ENCODE results near the gene MYO10.
A peak's percentile ranks its signal among the peaks of the same experiment; 100 is the strongest.

MYO10 gene

GRCh38 chr5:16713386-16713928 is 222.6 kb downstream of the MYO10 start:
- peak in 34 of 51 donors; percentile 14 to 93 (median 46) for DNase-seq

- DNase-seq = no peak
Observed at GRCh38 chr5:16712620-16713019, 223.5 kb downstream of the MYO10 start.

GRCh38 chr5:16712178-16712577 is 223.9 kb downstream of the MYO10 start:
- peak in 3 of 51 donors; percentile 25 to 62 (median 43) for DNase-seq

DNA sequence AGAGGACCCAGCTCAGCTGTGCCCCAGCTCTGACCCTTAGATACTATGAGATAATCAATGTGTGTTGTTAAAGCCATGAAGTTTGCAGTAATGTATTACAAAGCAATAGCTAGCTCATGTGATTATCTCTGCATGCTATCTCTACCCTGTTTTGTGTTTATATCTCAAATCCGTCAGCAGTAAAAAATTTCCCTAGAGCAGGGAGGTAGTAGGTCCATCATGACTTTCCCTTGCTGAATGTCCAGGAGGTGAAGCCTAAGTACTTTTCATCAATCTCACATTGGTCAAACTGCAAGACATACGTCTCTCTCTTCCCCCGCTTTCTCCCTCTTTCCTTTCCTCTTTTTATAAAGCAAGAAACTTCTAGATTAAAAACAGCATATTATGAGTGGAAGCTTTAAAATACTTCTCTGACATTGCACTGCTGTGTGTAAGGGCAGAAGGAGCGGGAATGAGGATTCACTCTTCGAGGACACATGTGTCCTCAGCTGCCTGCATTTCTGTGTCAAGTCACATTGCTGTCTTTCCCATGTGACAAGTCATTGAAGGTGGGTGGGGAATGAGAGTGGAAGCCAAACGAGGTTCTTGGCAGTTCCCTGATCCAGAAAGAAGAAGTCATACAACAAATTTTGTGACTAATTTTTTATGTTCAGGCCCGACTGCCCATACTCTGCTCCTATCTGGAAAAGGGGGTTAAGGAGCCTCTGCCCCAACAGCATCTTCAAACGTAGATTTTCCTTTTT is 226.2 kb downstream of the MYO10 start:
- peak in 1 of 51 donors; percentile 49 for DNase-seq

DNA sequence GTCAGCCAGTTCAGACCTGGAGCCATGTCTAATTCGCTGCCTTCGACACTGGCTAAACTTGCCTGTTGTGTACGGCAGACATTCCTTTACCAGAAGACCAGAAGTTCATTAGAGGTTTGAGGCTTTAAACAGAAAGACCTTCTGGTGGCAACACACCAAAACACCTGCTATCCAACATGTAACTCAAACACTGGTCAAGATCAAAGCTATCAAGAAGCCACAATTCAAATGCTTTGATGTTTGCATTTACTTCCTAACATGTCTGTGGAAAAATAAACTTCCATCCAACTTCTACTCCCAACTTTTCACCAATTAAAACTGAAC is 228.3 kb downstream of the MYO10 start:
- DNase-seq = no peak

DNA sequence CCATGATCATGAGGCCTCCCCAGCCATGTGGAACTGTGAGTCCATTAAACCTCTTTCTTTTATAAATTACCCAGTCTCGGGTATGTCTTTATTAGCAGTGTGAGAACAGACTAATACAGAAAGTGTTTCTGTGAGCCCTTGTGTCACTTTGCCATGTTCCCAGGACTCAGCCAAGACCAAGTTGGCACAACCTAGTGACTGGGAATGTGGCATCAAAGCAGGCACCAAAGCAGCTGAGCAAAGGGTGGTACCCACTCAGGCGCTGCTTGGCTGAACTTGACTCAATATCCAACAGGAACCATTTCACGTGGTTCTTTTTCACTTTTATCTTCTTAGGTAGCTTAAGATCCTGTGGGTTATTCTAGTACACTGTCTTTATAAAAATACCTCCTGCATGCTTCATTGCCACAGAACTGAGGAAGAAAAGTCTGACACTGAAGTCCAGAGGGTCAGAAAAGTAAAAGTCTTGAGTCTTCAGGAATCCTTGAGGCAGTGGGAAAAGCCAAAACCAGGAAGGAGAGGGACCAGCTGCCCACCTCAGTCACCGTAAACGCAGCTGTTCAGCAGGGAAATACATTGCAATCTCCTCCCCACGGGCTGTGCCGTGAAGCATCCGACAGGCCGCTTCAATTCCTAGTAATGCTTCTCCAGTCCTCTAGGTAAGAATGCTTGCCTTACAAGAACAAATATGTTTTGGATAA is 228.8 kb downstream of the MYO10 start:
- DNase-seq = peak in 16 of 51 donors; percentile 11 to 48 (median 22)

GRCh38 chr5:16704945-16705344 is 231.1 kb downstream of the MYO10 start:
- DNase-seq = no peak

GRCh38 chr5:16702964-16703363 is 233.1 kb downstream of the MYO10 start:
- DNase-seq = peak in 1 of 51 donors; percentile 70

- DNase-seq = no peak
Observed at GRCh38 chr5:16701134-16702099, 234.7 kb downstream of the MYO10 start.

- no peak for DNase-seq
Observed at GRCh38 chr5:16700081-16700480, 236.0 kb downstream of the MYO10 start.

GRCh38 chr5:16695779-16696178 is 240.3 kb downstream of the MYO10 start:
- no peak for DNase-seq

- no peak for DNase-seq
Observed at GRCh38 chr5:16693879-16694278, 242.2 kb downstream of the MYO10 start.

DNA sequence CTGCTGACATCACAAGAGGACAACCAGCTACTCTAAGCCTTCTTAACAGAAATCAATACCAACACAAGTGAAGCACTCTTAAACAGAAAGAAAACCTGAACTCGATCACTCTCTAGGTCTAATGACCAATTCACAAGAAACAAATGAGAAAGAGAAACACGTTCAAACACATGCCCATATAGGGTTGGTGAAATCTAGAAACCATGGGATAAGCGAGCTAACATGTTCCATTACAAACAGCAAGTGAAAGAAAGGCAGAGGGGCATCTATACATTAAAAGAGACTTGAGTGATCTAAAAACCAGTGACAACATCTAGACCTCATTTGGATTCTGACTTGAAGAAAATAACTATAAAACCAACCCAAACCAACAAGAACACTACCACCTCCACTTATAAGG is 244.4 kb downstream of the MYO10 start:
- no peak for DNase-seq

- peak in 22 of 51 donors; percentile 10 to 75 (median 36) for DNase-seq
Observed at GRCh38 chr5:16690243-16690852, 245.7 kb downstream of the MYO10 start.

- DNase-seq = no peak
Observed at GRCh38 chr5:16687898-16688297, 248.2 kb downstream of the MYO10 start.

GRCh38 chr5:16685069-16685468 is 251.0 kb downstream of the MYO10 start:
- DNase-seq = no peak

DNA sequence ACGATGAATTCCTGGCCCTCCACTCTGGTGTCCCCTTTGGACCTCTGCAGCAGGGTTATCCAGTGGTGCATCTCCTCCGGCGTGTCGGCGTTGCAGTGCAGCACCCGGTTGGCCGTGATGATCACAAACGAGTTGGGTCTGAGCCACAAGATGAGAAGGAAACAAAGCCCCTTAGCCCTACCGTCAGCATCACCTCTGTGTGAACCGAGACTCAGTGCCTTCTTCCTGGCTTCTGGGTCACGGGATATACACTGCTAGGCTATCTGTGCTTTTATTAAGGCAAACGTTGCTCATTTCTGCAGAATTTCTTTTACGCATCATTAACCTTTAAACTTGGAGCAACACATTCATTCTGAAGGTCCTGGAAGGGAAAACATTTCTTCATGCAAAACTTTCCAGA is 254.2 kb downstream of the MYO10 start:
- no peak for DNase-seq

GRCh38 chr5:16679863-16680262 is 256.2 kb downstream of the MYO10 start:
- no peak for DNase-seq

DNA sequence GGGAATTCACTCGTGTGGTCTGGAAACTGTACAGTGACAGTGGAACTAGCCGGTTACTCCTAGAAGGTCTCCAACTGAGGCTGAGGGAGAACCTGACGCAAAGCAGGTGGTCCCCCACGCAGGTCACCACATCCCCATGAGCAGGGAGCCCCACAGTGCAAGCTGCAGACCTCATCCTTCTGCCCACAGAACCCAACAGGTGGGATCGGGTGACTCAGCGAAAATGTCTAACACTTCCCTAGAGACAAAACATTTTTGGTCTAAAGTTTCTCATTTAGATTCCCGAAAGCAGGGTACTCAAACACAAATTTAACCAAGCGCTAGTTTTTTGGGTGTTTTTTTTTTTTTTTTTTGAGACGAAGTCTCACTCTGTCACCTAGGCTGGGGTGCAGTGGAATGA is 256.9 kb downstream of the MYO10 start:
- DNase-seq = no peak

- DNase-seq = no peak
Observed at GRCh38 chr5:16675806-16676205, 260.3 kb downstream of the MYO10 start.

GRCh38 chr5:16674750-16675149 is 261.3 kb downstream of the MYO10 start:
- no peak for DNase-seq

All from hypothalamus (tissue), 51 donors.